ENCODE measurements around the gene SLC12A3.

The SLC12A3 gene

GRCh38 chr16:56941092-56941491 is 76.1 kb downstream of the SLC12A3 start:
- H3K4me3 Mint-ChIP-seq: peak overlapping the region; percentile 17
- peaks cover 80% of the 10 kb centered on the region for H3K4me1 Mint-ChIP-seq (ENCODE audit: low read depth)

GRCh38 chr16:56941856-56942331 is 76.9 kb downstream of the SLC12A3 start:
- no peaks in the 10 kb centered on the region for H3K27me3 Mint-ChIP-seq
- H3K4me1 Mint-ChIP-seq (ENCODE audit: low read depth): peaks cover 76% of the 10 kb centered on the region
- no peak overlapping the region for H3K4me3 Mint-ChIP-seq
- H3K9me3 Mint-ChIP-seq (ENCODE audit: low read depth): no peaks in the 10 kb centered on the region
- peak overlapping the region; percentile 41 for H3K27ac Mint-ChIP-seq
- peaks cover 24% of the 10 kb centered on the region for H3K36me3 Mint-ChIP-seq

More at GRCh38 chr16:56941092-56941491, 76.1 kb downstream of the SLC12A3 start:
- peak overlapping the region; percentile 100 for H3K27ac Mint-ChIP-seq
- peaks cover 23% of the 10 kb centered on the region for H3K36me3 Mint-ChIP-seq
- no peaks in the 10 kb centered on the region for H3K27me3 Mint-ChIP-seq
- no peaks in the 10 kb centered on the region for H3K9me3 Mint-ChIP-seq (ENCODE audit: low read depth)

- Mint-ChIP-seq H3K27ac (peak overlapping the region; percentile 93), H3K36me3 (peaks cover 13% of the 10 kb centered on the region), H3K9me3 (ENCODE audit: low read depth) (no peaks in the 10 kb centered on the region), H3K4me1 (ENCODE audit: low read depth) (peaks cover 57% of the 10 kb centered on the region), H3K4me3 (peak overlapping the region; percentile 61), H3K27me3 (no peaks in the 10 kb centered on the region)
Measured at GRCh38 chr16:56943761-56944375, 78.9 kb downstream of the SLC12A3 start.

- Mint-ChIP-seq H3K27me3 (no peaks in the 10 kb centered on the region), H3K4me3 (peak overlapping the region; percentile 61), H3K27ac (peak overlapping the region; percentile 93), H3K4me1 (ENCODE audit: low read depth) (peaks cover 46% of the 10 kb centered on the region), H3K9me3 (ENCODE audit: low read depth) (no peaks in the 10 kb centered on the region), H3K36me3 (peaks cover 8% of the 10 kb centered on the region)
Measured at GRCh38 chr16:56944954-56945839, 80.2 kb downstream of the SLC12A3 start.

GRCh38 chr16:56945847-56946527 is 81.0 kb downstream of the SLC12A3 start:
- Mint-ChIP-seq H3K4me3 (no peak overlapping the region), H3K4me1 (ENCODE audit: low read depth) (peaks cover 49% of the 10 kb centered on the region), H3K27ac (peak overlapping the region; percentile 87), H3K9me3 (ENCODE audit: low read depth) (no peaks in the 10 kb centered on the region), H3K36me3 (peaks cover 8% of the 10 kb centered on the region), H3K27me3 (no peaks in the 10 kb centered on the region)

- H3K36me3 Mint-ChIP-seq: peaks cover 8% of the 10 kb centered on the region
- H3K4me3 Mint-ChIP-seq: no peak overlapping the region
- peak overlapping the region; percentile 87 for H3K27ac Mint-ChIP-seq
- peaks cover 51% of the 10 kb centered on the region for H3K4me1 Mint-ChIP-seq (ENCODE audit: low read depth)
- no peaks in the 10 kb centered on the region for H3K27me3 Mint-ChIP-seq
- H3K9me3 Mint-ChIP-seq (ENCODE audit: low read depth): no peaks in the 10 kb centered on the region
Measured at GRCh38 chr16:56946767-56947603, 82.0 kb downstream of the SLC12A3 start.

- Mint-ChIP-seq H3K4me1 (ENCODE audit: low read depth) (peaks cover 49% of the 10 kb centered on the region), H3K27me3 (no peaks in the 10 kb centered on the region), H3K36me3 (peaks cover 8% of the 10 kb centered on the region), H3K9me3 (ENCODE audit: low read depth) (no peaks in the 10 kb centered on the region), H3K4me3 (no peak overlapping the region), H3K27ac (peak overlapping the region; percentile 66)
Measured at GRCh38 chr16:56947604-56947995, 82.6 kb downstream of the SLC12A3 start.

GRCh38 chr16:56948234-56948633 is 83.2 kb downstream of the SLC12A3 start:
- Mint-ChIP-seq H3K9me3 (ENCODE audit: low read depth) (no peaks in the 10 kb centered on the region), H3K4me1 (ENCODE audit: low read depth) (peaks cover 43% of the 10 kb centered on the region), H3K27me3 (no peaks in the 10 kb centered on the region), H3K27ac (peak overlapping the region; percentile 64), H3K36me3 (peaks cover 8% of the 10 kb centered on the region), H3K4me3 (no peak overlapping the region)

- H3K4me3 Mint-ChIP-seq: no peak overlapping the region
- H3K4me1 Mint-ChIP-seq (ENCODE audit: low read depth): peaks cover 26% of the 10 kb centered on the region
- peaks cover 5% of the 10 kb centered on the region for H3K36me3 Mint-ChIP-seq
- H3K9me3 Mint-ChIP-seq (ENCODE audit: low read depth): no peaks in the 10 kb centered on the region
- H3K27me3 Mint-ChIP-seq: no peaks in the 10 kb centered on the region
- H3K27ac Mint-ChIP-seq: peak overlapping the region; percentile 10
Measured at GRCh38 chr16:56950051-56950450, 85.0 kb downstream of the SLC12A3 start.

GRCh38 chr16:56950455-56950854 is 85.4 kb downstream of the SLC12A3 start:
- peak overlapping the region; percentile 41 for H3K27ac Mint-ChIP-seq
- H3K27me3 Mint-ChIP-seq: no peaks in the 10 kb centered on the region
- H3K4me3 Mint-ChIP-seq: no peak overlapping the region
- peaks cover 22% of the 10 kb centered on the region for H3K4me1 Mint-ChIP-seq (ENCODE audit: low read depth)
- peaks cover 5% of the 10 kb centered on the region for H3K36me3 Mint-ChIP-seq
- no peaks in the 10 kb centered on the region for H3K9me3 Mint-ChIP-seq (ENCODE audit: low read depth)

GRCh38 chr16:56950881-56951771 is 86.1 kb downstream of the SLC12A3 start:
- Mint-ChIP-seq H3K27me3 (no peaks in the 10 kb centered on the region), H3K27ac (peak overlapping the region; percentile 29), H3K9me3 (ENCODE audit: low read depth) (no peaks in the 10 kb centered on the region), H3K4me3 (no peak overlapping the region), H3K36me3 (peaks cover 5% of the 10 kb centered on the region), H3K4me1 (ENCODE audit: low read depth) (peaks cover 19% of the 10 kb centered on the region)

GRCh38 chr16:56953006-56953405 is 88.0 kb downstream of the SLC12A3 start:
- Mint-ChIP-seq H3K4me1 (ENCODE audit: low read depth) (peaks cover 15% of the 10 kb centered on the region), H3K9me3 (ENCODE audit: low read depth) (no peaks in the 10 kb centered on the region), H3K36me3 (peaks cover 2% of the 10 kb centered on the region), H3K27ac (no peak overlapping the region), H3K4me3 (no peak overlapping the region), H3K27me3 (no peaks in the 10 kb centered on the region)

GRCh38 chr16:56956076-56956475 is 91.1 kb downstream of the SLC12A3 start:
- Mint-ChIP-seq H3K36me3 (no peaks in the 10 kb centered on the region), H3K9me3 (ENCODE audit: low read depth) (no peaks in the 10 kb centered on the region), H3K4me3 (no peak overlapping the region), H3K4me1 (ENCODE audit: low read depth) (peaks cover 5% of the 10 kb centered on the region), H3K27ac (no peak overlapping the region), H3K27me3 (no peaks in the 10 kb centered on the region)

All from activated naive CD8-positive, alpha-beta T cell (primary cell).